CD8-positive, alpha-beta memory T cell (primary cell): Measurements from ENCODE around the gene GRM5. TPM values are rescaled to one million over a fixed set of nuclear protein-coding genes. Genes with fewer than 3 reads are reported as not detected.

Source experiments
- CTCF ChIA-PET: fragments of 350-600 bp; sonication (Branson Sonifier 250); formaldehyde crosslinking; loops from one replicate; lab custom pipeline; 2021; ENCODE audit warnings: antibody characterized with exemption; lab: Charles Lee
- POLR2A ChIA-PET: fragments of 350-600 bp; sonication (Branson Sonifier 250); formaldehyde crosslinking; loops from one replicate; lab custom pipeline; 2021; ENCODE audit warnings: antibody characterized with exemption; lab: Charles Lee
- DNase-seq, 5 donors: peaks; one replicate each; pipeline versions ENCODE4 v3.0.0 to v3.0.0-alpha.2; 2020 to 2022; ENCODE audit warnings: mixed read lengths in 1 of 5
- H3K27ac ChIP-seq: one replicate; pipeline ENCODE4 v1.7.0; 2013; ENCODE audit warnings: low read depth, mild to moderate bottlenecking, low read length, moderate library complexity
- H3K27me3 ChIP-seq: 2 replicates; pipeline ENCODE4 v1.7.0; 2013; ENCODE audit warnings: low read length, mild to moderate bottlenecking; ENCODE audit not compliant: insufficient read depth, poor library complexity, severe bottlenecking
- H3K36me3 ChIP-seq: 2 replicates; pipeline ENCODE4 v1.7.0; 2013; ENCODE audit warnings: mild to moderate bottlenecking, low read length, moderate library complexity; ENCODE audit not compliant: insufficient read depth
- H3K4me1 ChIP-seq: 2 replicates; pipeline ENCODE4 v1.7.0; 2013; ENCODE audit warnings: mild to moderate bottlenecking, low read length, moderate library complexity; ENCODE audit not compliant: insufficient read depth
- H3K4me3 ChIP-seq: 2 replicates; pipeline ENCODE4 v1.7.0; 2013; ENCODE audit warnings: mild to moderate bottlenecking, low read length
- H3K9me3 ChIP-seq: 2 replicates; pipeline ENCODE4 v1.7.0; 2013; ENCODE audit warnings: mild to moderate bottlenecking, low read length
- H3K27ac Mint-ChIP-seq, 8 donors: one replicate each; pipeline ENCODE4 v1.8.0; 2020 to 2021; ENCODE audit warnings: mixed read lengths in 8 of 8, mild to moderate bottlenecking in 6 of 8, inconsistent platforms in 3 of 8, moderate library complexity in 3 of 8
- H3K27me3 Mint-ChIP-seq, 2 donors: one replicate each; pipeline ENCODE4 v1.8.0; 2020 to 2021; ENCODE audit warnings: mixed read lengths in 2 of 2, mild to moderate bottlenecking in 1 of 2, moderate library complexity in 1 of 2
- H3K36me3 Mint-ChIP-seq, 3 donors: one replicate each; pipeline ENCODE4 v1.8.0; 2020 to 2021; ENCODE audit warnings: mixed read lengths in 3 of 3, inconsistent platforms in 1 of 3, mild to moderate bottlenecking in 1 of 3
- H3K4me1 Mint-ChIP-seq, 3 donors: one replicate each; pipeline ENCODE4 v1.8.0; 2020 to 2021; ENCODE audit warnings: mixed read lengths in 3 of 3, inconsistent platforms in 1 of 3, mild to moderate bottlenecking in 1 of 3
- H3K4me3 Mint-ChIP-seq, 7 donors: one replicate each; pipeline ENCODE4 v1.8.0; 2020 to 2021; ENCODE audit warnings: mixed read lengths in 7 of 7, mild to moderate bottlenecking in 6 of 7, moderate library complexity in 4 of 7, inconsistent platforms in 2 of 7
- H3K9me3 Mint-ChIP-seq, 5 donors: one replicate each; pipeline ENCODE4 v1.8.0; 2020 to 2022; ENCODE audit warnings: mixed read lengths in 5 of 5, mild to moderate bottlenecking in 3 of 5, moderate library complexity in 2 of 5, inconsistent platforms in 1 of 5
- polyA plus RNA-seq: library from polyadenylated mRNA; unstranded; fragments of 300-500 nt; fragmentation: Illumina TruSeq; gene quantifications from one replicate; pipeline ENCODE4 v1.2.3, GENCODE V29; 2021
- total RNA-seq, 2 experiments: library from RNA; stranded (reverse); gene quantifications; one replicate each; pipeline ENCODE4 v1.2.3, GENCODE V29; 2021

Gene GRM5
- total and polyA plus RNA-seq, 3 experiments from 2014 or later, result not detected

- Histone ChIP-seq H3K4me3 (no peak overlapping the region), H3K27me3 (no peaks in the 10 kb centered on the region), H3K27ac (no peak overlapping the region), H3K4me1 (no peaks in the 10 kb centered on the region), H3K36me3 (no peaks in the 10 kb centered on the region), H3K9me3 (no peaks in the 10 kb centered on the region)
- no peak overlapping the region for H3K4me3 Mint-ChIP-seq
- peaks cover 0 to 2% of the 10 kb centered on the region in 2 donors for H3K27me3 Mint-ChIP-seq
- no peak overlapping the region for H3K27ac Mint-ChIP-seq
- H3K36me3 Mint-ChIP-seq, result no peaks in the 10 kb centered on the region
- DNase-seq, result no peak
- ChIA-PET CTCF (no interaction called here), POLR2A (no interaction called here)
- H3K4me1 Mint-ChIP-seq, result no peaks in the 10 kb centered on the region
- no peaks in the 10 kb centered on the region for H3K9me3 Mint-ChIP-seq
Observed at GRCh38 chr11:88701816-88702215, 364.0 kb downstream of the GRM5 start.

- Mint-ChIP-seq H3K4me3 (no peak overlapping the region), H3K36me3 (peaks cover 0 to 1% (median 0%) of the 10 kb centered on the region in 3 donors), H3K9me3 (no peaks in the 10 kb centered on the region), H3K27me3 (peaks cover 0 to 4% of the 10 kb centered on the region in 2 donors), H3K27ac (no peak overlapping the region), H3K4me1 (no peaks in the 10 kb centered on the region)
- ChIA-PET POLR2A (no interaction called here), CTCF (no interaction called here)
- no peak overlapping the region for H3K4me3 ChIP-seq
- no peaks in the 10 kb centered on the region for H3K27me3 ChIP-seq
- no peaks in the 10 kb centered on the region for H3K4me1 ChIP-seq
- no peak overlapping the region for H3K27ac ChIP-seq
- H3K9me3 ChIP-seq, result no peaks in the 10 kb centered on the region
- DNase-seq, result no peak
- no peaks in the 10 kb centered on the region for H3K36me3 ChIP-seq
Observed at GRCh38 chr11:88697139-88697538, 368.6 kb downstream of the GRM5 start.

GRCh38 chr11:88695689-88696414 lies 369.9 kb downstream of the GRM5 start:
- H3K4me1 Mint-ChIP-seq, result no peaks in the 10 kb centered on the region
- H3K4me3 ChIP-seq, result no peak overlapping the region
- peaks cover under 1 to 4% of the 10 kb centered on the region in 2 donors for H3K27me3 Mint-ChIP-seq
- H3K27ac Mint-ChIP-seq, result no peak overlapping the region
- ChIA-PET POLR2A (no interaction called here), CTCF (no interaction called here)
- DNase-seq, result no peak
- H3K9me3 ChIP-seq, result no peaks in the 10 kb centered on the region
- no peak overlapping the region for H3K27ac ChIP-seq
- H3K27me3 ChIP-seq, result no peaks in the 10 kb centered on the region
- H3K4me1 ChIP-seq, result no peaks in the 10 kb centered on the region
- H3K4me3 Mint-ChIP-seq, result no peak overlapping the region
- H3K9me3 Mint-ChIP-seq, result no peaks in the 10 kb centered on the region
- H3K36me3 Mint-ChIP-seq, result peaks cover 0 to 1% (median 0%) of the 10 kb centered on the region in 3 donors
- no peaks in the 10 kb centered on the region for H3K36me3 ChIP-seq

GRCh38 chr11:88692306-88693086 lies 373.3 kb downstream of the GRM5 start:
- Histone ChIP-seq H3K9me3 (no peaks in the 10 kb centered on the region), H3K36me3 (no peaks in the 10 kb centered on the region)

GRCh38 chr11:88689548-88690240 lies 376.1 kb downstream of the GRM5 start:
- no peak overlapping the region for H3K27ac Mint-ChIP-seq
- Histone ChIP-seq H3K27ac (no peak overlapping the region), H3K27me3 (no peaks in the 10 kb centered on the region), H3K4me3 (no peak overlapping the region), H3K4me1 (no peaks in the 10 kb centered on the region), H3K36me3 (no peaks in the 10 kb centered on the region), H3K9me3 (no peaks in the 10 kb centered on the region)
- no peaks in the 10 kb centered on the region for H3K36me3 Mint-ChIP-seq
- DNase-seq, result no peak
- H3K9me3 Mint-ChIP-seq, result peaks cover 0 to 7% (median 5%) of the 10 kb centered on the region in 5 donors
- H3K4me1 Mint-ChIP-seq, result no peaks in the 10 kb centered on the region
- H3K27me3 Mint-ChIP-seq, result peaks cover 0 to 4% of the 10 kb centered on the region in 2 donors
- CTCF ChIA-PET, result no interaction called here
- POLR2A ChIA-PET, result no interaction called here
- H3K4me3 Mint-ChIP-seq, result no peak overlapping the region

More at GRCh38 chr11:88692306-88693086, 373.3 kb downstream of the GRM5 start:
- no peaks in the 10 kb centered on the region for H3K4me1 Mint-ChIP-seq
- Histone ChIP-seq H3K4me1 (no peaks in the 10 kb centered on the region), H3K27me3 (no peaks in the 10 kb centered on the region), H3K4me3 (no peak overlapping the region), H3K27ac (no peak overlapping the region)
- peaks cover 4% of the 10 kb centered on the region in 2 donors for H3K27me3 Mint-ChIP-seq
- H3K27ac Mint-ChIP-seq, result no peak overlapping the region
- H3K9me3 Mint-ChIP-seq, result no peaks in the 10 kb centered on the region
- no peak overlapping the region for H3K4me3 Mint-ChIP-seq
- H3K36me3 Mint-ChIP-seq, result peaks cover 0 to 1% (median 0%) of the 10 kb centered on the region in 3 donors
- ChIA-PET CTCF (interaction anchor here (1.2 kb wide), 1 partner anchor 85 kb away, joined by 3 read pairs; no protein-coding TSS in a partner anchor), POLR2A (no interaction called here)
- DNase-seq, result no peak

GRCh38 chr11:88683024-88683423 lies 382.8 kb downstream of the GRM5 start:
- H3K4me3 ChIP-seq, result no peak overlapping the region
- Mint-ChIP-seq H3K27me3 (peaks cover 0 to 2% of the 10 kb centered on the region in 2 donors), H3K4me1 (no peaks in the 10 kb centered on the region), H3K9me3 (peaks cover 0 to 10% (median 6%) of the 10 kb centered on the region in 5 donors), H3K36me3 (no peaks in the 10 kb centered on the region), H3K27ac (no peak overlapping the region), H3K4me3 (no peak overlapping the region)
- POLR2A ChIA-PET, result no interaction called here
- no peaks in the 10 kb centered on the region for H3K27me3 ChIP-seq
- no peaks in the 10 kb centered on the region for H3K36me3 ChIP-seq
- no peak for DNase-seq
- H3K27ac ChIP-seq, result no peak overlapping the region
- CTCF ChIA-PET, result no interaction called here
- no peaks in the 10 kb centered on the region for H3K4me1 ChIP-seq
- H3K9me3 ChIP-seq, result no peaks in the 10 kb centered on the region

- Mint-ChIP-seq H3K27ac (no peak overlapping the region), H3K9me3 (peaks cover 0 to 10% (median 6%) of the 10 kb centered on the region in 5 donors), H3K4me3 (no peak overlapping the region), H3K36me3 (no peaks in the 10 kb centered on the region), H3K27me3 (peaks cover 0 to 2% of the 10 kb centered on the region in 2 donors), H3K4me1 (no peaks in the 10 kb centered on the region)
- DNase-seq, result no peak
- ChIA-PET POLR2A (no interaction called here), CTCF (no interaction called here)
- no peaks in the 10 kb centered on the region for H3K36me3 ChIP-seq
- no peaks in the 10 kb centered on the region for H3K27me3 ChIP-seq
- no peak overlapping the region for H3K27ac ChIP-seq
- no peaks in the 10 kb centered on the region for H3K9me3 ChIP-seq
- no peaks in the 10 kb centered on the region for H3K4me1 ChIP-seq
- no peak overlapping the region for H3K4me3 ChIP-seq
Observed at GRCh38 chr11:88680806-88681205, 385.0 kb downstream of the GRM5 start.

GRCh38 chr11:88666364-88666763 lies 399.4 kb downstream of the GRM5 start:
- H3K27ac Mint-ChIP-seq, result no peak overlapping the region
- H3K9me3 ChIP-seq, result no peaks in the 10 kb centered on the region
- no peaks in the 10 kb centered on the region for H3K4me1 Mint-ChIP-seq
- ChIA-PET POLR2A (no interaction called here), CTCF (no interaction called here)
- no peak overlapping the region for H3K4me3 ChIP-seq
- peaks cover 0 to 2% of the 10 kb centered on the region in 2 donors for H3K27me3 Mint-ChIP-seq
- no peaks in the 10 kb centered on the region for H3K27me3 ChIP-seq
- H3K27ac ChIP-seq, result no peak overlapping the region
- H3K9me3 Mint-ChIP-seq, result peaks cover 0 to 2% (median 0%) of the 10 kb centered on the region in 5 donors
- no peaks in the 10 kb centered on the region for H3K36me3 ChIP-seq
- no peaks in the 10 kb centered on the region for H3K4me1 ChIP-seq
- H3K4me3 Mint-ChIP-seq, result no peak overlapping the region
- H3K36me3 Mint-ChIP-seq, result no peaks in the 10 kb centered on the region
- DNase-seq, result no peak
